Neural cell (in vitro differentiated cells): Measurements from ENCODE around the gene XDH. TPM values are rescaled to one million over a fixed set of nuclear protein-coding genes. Genes with fewer than 3 reads are reported as not detected.

Experiments
- H2AFZ ChIP-seq: fragments of 200-600, 300-800 bp; sonication (generic), shearing (Covaris generic); 2 replicates; pipeline ENCODE4 v1.6.0; 2014; ENCODE audit warnings: low read depth, mild to moderate bottlenecking, antibody characterized with exemption, low read length, moderate library complexity
- H3F3A ChIP-seq: fragments of 200-600 bp; shearing (Covaris generic); 2 replicates; pipeline ENCODE4 v1.6.1; 2016; ENCODE audit warnings: mild to moderate bottlenecking, moderate library complexity, mixed read lengths, antibody characterized with exemption, low read length; ENCODE audit not compliant: insufficient read depth, poor library complexity, severe bottlenecking
- H3K27ac ChIP-seq: fragments of 200-600, 300-800 bp; sonication (generic), shearing (Covaris generic); 2 replicates; pipeline ENCODE4 v1.5.1; 2014; ENCODE audit warnings: mild to moderate bottlenecking, low read length, moderate library complexity
- H3K27me3 ChIP-seq: fragments of 300-800, 200-600 bp; sonication (generic), shearing (Covaris generic); 2 replicates; pipeline ENCODE4 v1.6.0; 2014; ENCODE audit warnings: mild to moderate bottlenecking, low read depth, low read length, moderate library complexity; ENCODE audit not compliant: insufficient read depth
- H3K36me3 ChIP-seq: fragments of 300-800, 200-600 bp; sonication (generic), shearing (Covaris generic); 2 replicates; pipeline ENCODE4 v1.5.1; 2014; ENCODE audit warnings: mild to moderate bottlenecking, antibody characterized with exemption, low read length, moderate library complexity; ENCODE audit not compliant: insufficient read depth
- H3K4me2 ChIP-seq: fragments of 300-800, 200-600 bp; sonication (generic), shearing (Covaris generic); 2 replicates; pipeline ENCODE4 v1.6.0; 2014; ENCODE audit warnings: mild to moderate bottlenecking, low read length
- H3K4me3 ChIP-seq: fragments of 300-800, 200-600 bp; sonication (generic), shearing (Covaris generic); 2 replicates; pipeline ENCODE4 v1.5.1; 2014; ENCODE audit warnings: mild to moderate bottlenecking, low read length, moderate library complexity
- H3K79me2 ChIP-seq: fragments of 200-600 bp; shearing (Covaris generic); replicated peaks from 2 replicates; pipeline ENCODE4 v1.6.0; 2014; ENCODE audit warnings: mild to moderate bottlenecking, low read length, moderate library complexity; ENCODE audit not compliant: insufficient read depth
- H3K9ac ChIP-seq: fragments of 300-800, 200-600 bp; sonication (generic), shearing (Covaris generic); 2 replicates; pipeline ENCODE4 v1.6.1; 2016; ENCODE audit warnings: mild to moderate bottlenecking, low read length, mixed read lengths
- H3K9me2 ChIP-seq: fragments of 200-600 bp; shearing (Covaris generic); 2 replicates; pipeline ENCODE4 v1.6.1; 2016; ENCODE audit warnings: mild to moderate bottlenecking, low read length, mixed read lengths; ENCODE audit not compliant: insufficient read depth
- H3K9me3 ChIP-seq: fragments of 200-600, 300-800 bp; sonication (generic), shearing (Covaris generic); 2 replicates; pipeline ENCODE4 v1.6.1; 2016; ENCODE audit warnings: mild to moderate bottlenecking, mixed run types, low read length, moderate library complexity, mixed read lengths
- H4K20me1 ChIP-seq: fragments of 200-600 bp; shearing (Covaris generic); 2 replicates; pipeline ENCODE4 v1.6.1; 2016; ENCODE audit warnings: mild to moderate bottlenecking, mixed run types; ENCODE audit not compliant: insufficient read depth
- EP300 ChIP-seq: fragments of 450-650 bp; conservative IDR thresholded peaks from 2 replicates; pipeline ENCODE4 v1.6.1; 2014; ENCODE audit warnings: antibody characterized with exemption, mild to moderate bottlenecking, moderate library complexity; ENCODE audit not compliant: poor library complexity, severe bottlenecking
- EZH2 ChIP-seq: fragments of 200-600, 300-800 bp; shearing (Covaris generic), sonication (generic); IDR thresholded peaks from 2 replicates; pipeline ENCODE4 v1.6.1; 2014; ENCODE audit warnings: antibody characterized with exemption, low read length, borderline replicate concordance, mild to moderate bottlenecking; ENCODE audit not compliant: insufficient read depth, poor library complexity, severe bottlenecking
- MXI1 ChIP-seq: fragments of 450-650 bp; conservative IDR thresholded peaks from 2 replicates; pipeline ENCODE4 v1.6.1; 2014; ENCODE audit warnings: antibody characterized with exemption, mild to moderate bottlenecking; ENCODE audit not compliant: poor library complexity, severe bottlenecking
- POLR2AphosphoS5 ChIP-seq: IDR thresholded peaks from 2 replicates; pipeline ENCODE4 v1.6.1; 2012
- RAD21 ChIP-seq: fragments of 450-650 bp; conservative IDR thresholded peaks from 2 replicates; pipeline ENCODE4 v1.6.1; 2014; ENCODE audit warnings: antibody characterized with exemption, mild to moderate bottlenecking, moderate library complexity
- SMC3 ChIP-seq: fragments of 450-650 bp; conservative IDR thresholded peaks from 2 replicates; pipeline ENCODE4 v1.6.1; 2014; ENCODE audit warnings: antibody characterized with exemption, mild to moderate bottlenecking, moderate library complexity; ENCODE audit not compliant: poor library complexity
- TAF1 ChIP-seq: IDR thresholded peaks from 2 replicates; pipeline ENCODE4 v1.6.1; 2012; ENCODE audit warnings: low read depth
- polyA plus RNA-seq: library from polyadenylated mRNA; depleted of rRNA; stranded (reverse); fragments of >200 nt; gene quantifications from 2 replicates; pipeline ENCODE4 v1.2.3, GENCODE V29; 2014
- TF ChIP-seq, protein P1 (sequence below): IDR thresholded peaks from 2 replicates; pipeline ENCODE4 v1.6.1; 2012; ENCODE audit warnings: borderline replicate concordance

Gene XDH
- polyA plus RNA-seq, 1 donor from 2014 or later, result 0.48 TPM

GRCh38 chr2:31401580-31401979, 13.0 kb downstream of the XDH start:
- H3K9me2 ChIP-seq, result no peaks in the 10 kb centered on the region
- no peak for TF ChIP-seq MXI1
- TF ChIP-seq EP300, result no peak
- TF ChIP-seq POLR2AphosphoS5, result no peak
- no peak for TF ChIP-seq EZH2
- no peak for TF ChIP-seq SMC3
- TF ChIP-seq RAD21, result no peak
- TF ChIP-seq TAF1, result no peak
- TF ChIP-seq, protein P1, sequence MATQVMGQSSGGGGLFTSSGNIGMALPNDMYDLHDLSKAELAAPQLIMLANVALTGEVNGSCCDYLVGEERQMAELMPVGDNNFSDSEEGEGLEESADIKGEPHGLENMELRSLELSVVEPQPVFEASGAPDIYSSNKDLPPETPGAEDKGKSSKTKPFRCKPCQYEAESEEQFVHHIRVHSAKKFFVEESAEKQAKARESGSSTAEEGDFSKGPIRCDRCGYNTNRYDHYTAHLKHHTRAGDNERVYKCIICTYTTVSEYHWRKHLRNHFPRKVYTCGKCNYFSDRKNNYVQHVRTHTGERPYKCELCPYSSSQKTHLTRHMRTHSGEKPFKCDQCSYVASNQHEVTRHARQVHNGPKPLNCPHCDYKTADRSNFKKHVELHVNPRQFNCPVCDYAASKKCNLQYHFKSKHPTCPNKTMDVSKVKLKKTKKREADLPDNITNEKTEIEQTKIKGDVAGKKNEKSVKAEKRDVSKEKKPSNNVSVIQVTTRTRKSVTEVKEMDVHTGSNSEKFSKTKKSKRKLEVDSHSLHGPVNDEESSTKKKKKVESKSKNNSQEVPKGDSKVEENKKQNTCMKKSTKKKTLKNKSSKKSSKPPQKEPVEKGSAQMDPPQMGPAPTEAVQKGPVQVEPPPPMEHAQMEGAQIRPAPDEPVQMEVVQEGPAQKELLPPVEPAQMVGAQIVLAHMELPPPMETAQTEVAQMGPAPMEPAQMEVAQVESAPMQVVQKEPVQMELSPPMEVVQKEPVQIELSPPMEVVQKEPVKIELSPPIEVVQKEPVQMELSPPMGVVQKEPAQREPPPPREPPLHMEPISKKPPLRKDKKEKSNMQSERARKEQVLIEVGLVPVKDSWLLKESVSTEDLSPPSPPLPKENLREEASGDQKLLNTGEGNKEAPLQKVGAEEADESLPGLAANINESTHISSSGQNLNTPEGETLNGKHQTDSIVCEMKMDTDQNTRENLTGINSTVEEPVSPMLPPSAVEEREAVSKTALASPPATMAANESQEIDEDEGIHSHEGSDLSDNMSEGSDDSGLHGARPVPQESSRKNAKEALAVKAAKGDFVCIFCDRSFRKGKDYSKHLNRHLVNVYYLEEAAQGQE, result no peak
- no peak overlapping the region for H3K9ac ChIP-seq
- no peak overlapping the region for H3K4me2 ChIP-seq
- no peak overlapping the region for H2AFZ ChIP-seq
- no peaks in the 10 kb centered on the region for H4K20me1 ChIP-seq
- H3K9me3 ChIP-seq, result no peaks in the 10 kb centered on the region
- H3K36me3 ChIP-seq, result no peaks in the 10 kb centered on the region
- H3K79me2 ChIP-seq, result no peaks in the 10 kb centered on the region
- H3F3A ChIP-seq, result no peaks in the 10 kb centered on the region
- H3K27ac ChIP-seq, result no peak overlapping the region
- H3K4me3 ChIP-seq, result no peak overlapping the region
- no peaks in the 10 kb centered on the region for H3K27me3 ChIP-seq

DNA sequence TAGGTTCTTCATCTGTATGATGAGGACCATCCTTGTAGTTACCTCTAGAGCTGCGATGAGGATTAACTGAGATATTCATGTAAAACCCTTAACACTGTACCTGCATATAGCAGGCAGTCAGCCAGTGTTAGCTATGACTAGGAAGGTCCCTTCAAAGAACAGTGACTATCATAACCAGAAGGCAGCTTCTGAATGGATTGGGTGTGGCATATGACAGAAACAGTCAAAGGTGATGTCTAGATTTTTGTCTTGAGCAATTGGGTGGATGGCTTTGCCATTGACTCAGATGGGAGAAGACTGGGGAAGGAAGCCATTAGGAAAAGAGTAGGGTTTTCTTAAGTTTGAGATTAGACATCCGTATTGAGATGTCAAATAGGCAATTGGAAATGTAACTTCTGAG, 15.7 kb downstream of the XDH start:
- Histone ChIP-seq H3K9me3 (no peaks in the 10 kb centered on the region), H3K27me3 (no peaks in the 10 kb centered on the region), H3K9ac (no peak overlapping the region), H3K9me2 (no peaks in the 10 kb centered on the region), H3K4me2 (no peak overlapping the region), H3K27ac (no peak overlapping the region), H3F3A (no peaks in the 10 kb centered on the region), H3K79me2 (no peaks in the 10 kb centered on the region), H2AFZ (no peak overlapping the region), H4K20me1 (no peaks in the 10 kb centered on the region), H3K36me3 (no peaks in the 10 kb centered on the region), H3K4me3 (no peak overlapping the region)
- TF ChIP-seq EP300 (no peak), EZH2 (no peak), TAF1 (no peak), SMC3 (no peak), POLR2AphosphoS5 (no peak), RAD21 (no peak), MXI1 (no peak)
- TF ChIP-seq, protein P1, result no peak
